Fibroblast of the aortic adventitia (primary cell): ENCODE measurements around the gene CCR7. TPM values are rescaled to one million over a fixed set of nuclear protein-coding genes. Genes with fewer than 3 reads are reported as not detected.

ENCODE experiments used
- DNase-seq: peaks from one replicate; pipeline ENCODE4 v3.0.0-alpha.2; 2010; ENCODE audit warnings: low read depth
- H3K4me3 ChIP-seq: 2 replicates; pipeline ENCODE4 v1.5.1; 2011; ENCODE audit warnings: low read depth, mild to moderate bottlenecking, control low read depth, low read length, moderate library complexity
- CTCF ChIP-seq: IDR thresholded peaks from 2 replicates; pipeline ENCODE4 v1.5.1; 2011; ENCODE audit warnings: mild to moderate bottlenecking, low read length, control low read depth, inconsistent platforms; ENCODE audit not compliant: insufficient read depth
- total RNA-seq: library from RNA; depleted of rRNA; stranded (reverse); fragments of >200 nt; gene quantifications from 2 replicates; pipeline ENCODE4 v1.2.3, GENCODE V29; 2012; ENCODE audit warnings: low replicate concordance

The CCR7 gene
- total RNA-seq, 1 donor, result not detected

GRCh38 chr17:40608061-40608581, 42.8 kb upstream of the CCR7 start:
- no peak for TF ChIP-seq CTCF
- no peak overlapping the region for H3K4me3 ChIP-seq
- DNase-seq, result no peak

- DNase-seq, result no peak
Observed at GRCh38 chr17:40607641-40608040, 42.4 kb upstream of the CCR7 start.

GRCh38 chr17:40606548-40607353, 41.5 kb upstream of the CCR7 start:
- DNase-seq, result no peak
- H3K4me3 ChIP-seq, result no peak overlapping the region
- no peak for TF ChIP-seq CTCF

More at GRCh38 chr17:40607641-40608040, 42.4 kb upstream of the CCR7 start:
- H3K4me3 ChIP-seq, result no peak overlapping the region
- TF ChIP-seq CTCF, result no peak

GRCh38 chr17:40605306-40605705, 40.0 kb upstream of the CCR7 start:
- DNase-seq, result no peak
- TF ChIP-seq CTCF, result no peak
- H3K4me3 ChIP-seq, result no peak overlapping the region

- DNase-seq, result no peak
- no peak for TF ChIP-seq CTCF
- H3K4me3 ChIP-seq, result no peak overlapping the region
Observed at GRCh38 chr17:40604327-40605080, 39.2 kb upstream of the CCR7 start.

GRCh38 chr17:40602445-40603443, 37.5 kb upstream of the CCR7 start:
- DNase-seq, result no peak
- no peak overlapping the region for H3K4me3 ChIP-seq
- no peak for TF ChIP-seq CTCF
